ENCODE results near the gene DRAM1. TPM values are rescaled to one million over a fixed set of nuclear protein-coding genes. Genes with fewer than 3 reads are reported as not detected.
A peak's percentile ranks its signal among the peaks of the same experiment; 100 is the strongest.

Gene DRAM1
- total and polyA plus RNA-seq, 9 of the 15 experiments (the other 6 are each of a cell fraction or from before 2014, with no cell fraction given), result 1.4 to 4.3 (median 2.7) TPM

DNA sequence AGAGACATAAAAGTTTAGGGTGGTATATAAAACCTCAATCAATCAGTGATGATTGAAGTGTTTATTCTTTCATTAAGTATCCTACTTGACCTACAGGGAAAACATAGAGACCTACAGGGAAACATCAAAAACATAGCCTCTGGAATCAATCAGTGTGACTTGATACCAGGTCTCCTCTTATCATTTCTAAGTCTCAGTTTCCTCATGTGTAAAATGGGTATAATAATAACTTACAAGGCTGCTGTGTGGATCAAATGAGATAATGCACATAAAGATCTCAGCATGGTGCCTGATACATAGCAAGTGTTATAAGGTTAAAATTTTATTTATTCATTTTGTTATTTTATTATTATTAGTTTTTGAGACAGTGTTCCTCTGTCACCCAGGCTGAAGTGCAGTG is 24.4 kb upstream of the DRAM1 start (continued):
- no peak for TF ChIP-seq ZC3H11A (IDR thresholded peaks at IDR 0.05; ENCODE audit: low read depth, low read length)
- no peak for TF ChIP-seq ZFP1 (CRISPR knock-in tag; IDR thresholded peaks at IDR 0.05)
- TF ChIP-seq, protein P1, sequence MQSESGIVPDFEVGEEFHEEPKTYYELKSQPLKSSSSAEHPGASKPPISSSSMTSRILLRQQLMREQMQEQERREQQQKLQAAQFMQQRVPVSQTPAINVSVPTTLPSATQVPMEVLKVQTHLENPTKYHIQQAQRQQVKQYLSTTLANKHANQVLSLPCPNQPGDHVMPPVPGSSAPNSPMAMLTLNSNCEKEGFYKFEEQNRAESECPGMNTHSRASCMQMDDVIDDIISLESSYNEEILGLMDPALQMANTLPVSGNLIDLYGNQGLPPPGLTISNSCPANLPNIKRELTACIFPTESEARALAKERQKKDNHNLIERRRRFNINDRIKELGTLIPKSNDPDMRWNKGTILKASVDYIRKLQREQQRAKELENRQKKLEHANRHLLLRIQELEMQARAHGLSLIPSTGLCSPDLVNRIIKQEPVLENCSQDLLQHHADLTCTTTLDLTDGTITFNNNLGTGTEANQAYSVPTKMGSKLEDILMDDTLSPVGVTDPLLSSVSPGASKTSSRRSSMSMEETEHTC (IDR thresholded peaks at IDR 0.05), result no peak
- TF ChIP-seq ZNF644 (tag; IDR thresholded peaks at IDR 0.05; ENCODE audit: low read depth), result no peak
- peak; percentile 37 to 64; a peak in 3 of 4 replicates for TF ChIP-seq KDM1A (IDR thresholded peaks at IDR 0.05)
- TF ChIP-seq, protein P2, sequence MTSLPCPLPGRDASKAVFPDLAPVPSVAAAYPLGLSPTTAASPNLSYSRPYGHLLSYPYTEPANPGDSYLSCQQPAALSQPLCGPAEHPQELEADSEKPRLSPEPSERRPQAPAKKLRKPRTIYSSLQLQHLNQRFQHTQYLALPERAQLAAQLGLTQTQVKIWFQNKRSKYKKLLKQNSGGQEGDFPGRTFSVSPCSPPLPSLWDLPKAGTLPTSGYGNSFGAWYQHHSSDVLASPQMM (CRISPR knock-in tag; IDR thresholded peaks at IDR 0.05), result no peak
- TF ChIP-seq TRIM24 (IDR thresholded peaks at IDR 0.05), result no peak
- TF ChIP-seq KDM4B (IDR thresholded peaks at IDR 0.05; ENCODE audit: borderline replicate concordance in 2 of 2, low read depth in 1 of 2), result no peak
- TF ChIP-seq ZNF75A (CRISPR knock-in tag; IDR thresholded peaks at IDR 0.05), result no peak
- TF ChIP-seq MTA2 (IDR thresholded peaks at IDR 0.05; ENCODE audit: low read depth), result no peak
- TF ChIP-seq RBM25 (IDR thresholded peaks at IDR 0.05; ENCODE audit: low read depth, low read length, severe bottlenecking), result peak; percentile 98
- no peak for TF ChIP-seq CEBPG (CRISPR knock-in tag; IDR thresholded peaks at IDR 0.05)
- TF ChIP-seq CEBPG (tag; conservative IDR thresholded peaks at IDR 0.05 in 1 of 2, IDR thresholded peaks at IDR 0.05 in 1 of 2), result no peak
- TF ChIP-seq ADNP (tag; IDR thresholded peaks at IDR 0.05), result peak; percentile 65; the same call in 1 of the 2 replicates
- TF ChIP-seq, protein P3, sequence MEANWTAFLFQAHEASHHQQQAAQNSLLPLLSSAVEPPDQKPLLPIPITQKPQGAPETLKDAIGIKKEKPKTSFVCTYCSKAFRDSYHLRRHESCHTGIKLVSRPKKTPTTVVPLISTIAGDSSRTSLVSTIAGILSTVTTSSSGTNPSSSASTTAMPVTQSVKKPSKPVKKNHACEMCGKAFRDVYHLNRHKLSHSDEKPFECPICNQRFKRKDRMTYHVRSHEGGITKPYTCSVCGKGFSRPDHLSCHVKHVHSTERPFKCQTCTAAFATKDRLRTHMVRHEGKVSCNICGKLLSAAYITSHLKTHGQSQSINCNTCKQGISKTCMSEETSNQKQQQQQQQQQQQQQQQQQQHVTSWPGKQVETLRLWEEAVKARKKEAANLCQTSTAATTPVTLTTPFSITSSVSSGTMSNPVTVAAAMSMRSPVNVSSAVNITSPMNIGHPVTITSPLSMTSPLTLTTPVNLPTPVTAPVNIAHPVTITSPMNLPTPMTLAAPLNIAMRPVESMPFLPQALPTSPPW (CRISPR knock-in tag; IDR thresholded peaks at IDR 0.05), result no peak

Data from K562 (cell line).